Activated naive CD8-positive, alpha-beta T cell treated with anti-CD3 and anti-CD28 coated beads, Interleukin-2, amount 50 U/mL, for 24 hours (primary cell): ENCODE measurements around the gene RNF115.
"Not testable (repeated sequence)": the region's sequence is repeated elsewhere in the genome, so short reads cannot be mapped to it uniquely, and the experiment has no call there.

Experiments used
- ATAC-seq: fragments of 150-1000 bp; cut with Tn5 transposase; one replicate; pipeline ENCODE4 v1.10.0; 2021
- DNase-seq: peaks from one replicate; pipeline ENCODE4 v3.0.0; 2021
- H3K27ac Mint-ChIP-seq: one replicate; pipeline ENCODE4 v1.8.0; 2021; ENCODE audit warnings: mild to moderate bottlenecking, mixed read lengths
- H3K27me3 Mint-ChIP-seq: one replicate; pipeline ENCODE4 v1.8.0; 2021; ENCODE audit warnings: mixed read lengths
- H3K36me3 Mint-ChIP-seq: one replicate; pipeline ENCODE4 v1.8.0; 2021; ENCODE audit warnings: low read depth, mixed read lengths
- H3K4me1 Mint-ChIP-seq: one replicate; pipeline ENCODE4 v1.8.0; 2021; ENCODE audit warnings: mixed read lengths
- H3K4me3 Mint-ChIP-seq: one replicate; pipeline ENCODE4 v1.8.0; 2021; ENCODE audit warnings: mild to moderate bottlenecking, moderate library complexity, mixed read lengths
- H3K9me3 Mint-ChIP-seq: one replicate; pipeline ENCODE4 v1.8.0; 2021; ENCODE audit warnings: mixed read lengths

Gene RNF115

DNA sequence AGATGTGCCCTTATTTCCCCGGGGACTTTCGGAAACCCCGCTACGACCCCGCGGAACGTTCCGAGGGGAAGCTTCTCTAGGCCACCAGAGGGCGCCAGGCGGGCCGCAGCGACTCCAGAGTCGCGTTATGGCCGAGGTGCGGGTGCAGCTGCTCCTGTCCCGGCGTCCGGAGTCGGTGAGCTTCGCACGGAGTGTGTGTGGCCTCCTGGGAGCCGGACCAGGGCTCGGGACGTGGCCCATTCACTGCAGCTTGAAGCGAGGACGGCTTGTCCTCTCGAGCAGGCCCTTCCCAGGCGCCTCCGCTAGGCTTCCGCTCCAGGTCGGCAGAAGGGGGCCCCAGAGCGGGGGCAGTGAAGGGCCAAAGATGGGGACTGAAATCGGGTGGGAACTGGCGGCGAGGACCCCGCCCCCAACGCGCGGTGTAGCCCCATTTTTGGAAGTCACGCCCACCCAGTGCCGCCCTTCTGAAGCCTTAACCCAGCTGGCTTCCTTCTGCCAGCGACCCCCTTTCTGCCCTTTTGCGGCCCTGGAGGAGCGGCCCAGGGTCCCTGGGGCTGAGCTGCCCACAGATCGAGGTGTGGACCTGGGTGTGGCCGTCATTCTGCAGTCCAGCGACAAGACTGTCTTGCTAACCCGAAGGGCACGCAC, 21.7 kb upstream of the RNF115 start, which contains the start of gene NUDT17:
NUDT17 (plus strand) TSS at position 117 of the 648 bp plus-strand sequence; CDS start at position 128, 11 bp downstream.
- peaks cover 15% of the 10 kb centered on the region for H3K36me3 Mint-ChIP-seq
- ATAC-seq, result peak; percentile 84
- no peak within 1 kb of the TSS for H3K4me3 Mint-ChIP-seq
- H3K27me3 Mint-ChIP-seq, result no peaks in the 10 kb centered on the region
- H3K9me3 Mint-ChIP-seq, result no peaks in the 10 kb centered on the region
- DNase-seq, result peak; percentile 86
- H3K4me1 Mint-ChIP-seq, result peaks cover 12% of the 10 kb centered on the region
- H3K27ac Mint-ChIP-seq, result no peak within 1 kb of the TSS

DNA sequence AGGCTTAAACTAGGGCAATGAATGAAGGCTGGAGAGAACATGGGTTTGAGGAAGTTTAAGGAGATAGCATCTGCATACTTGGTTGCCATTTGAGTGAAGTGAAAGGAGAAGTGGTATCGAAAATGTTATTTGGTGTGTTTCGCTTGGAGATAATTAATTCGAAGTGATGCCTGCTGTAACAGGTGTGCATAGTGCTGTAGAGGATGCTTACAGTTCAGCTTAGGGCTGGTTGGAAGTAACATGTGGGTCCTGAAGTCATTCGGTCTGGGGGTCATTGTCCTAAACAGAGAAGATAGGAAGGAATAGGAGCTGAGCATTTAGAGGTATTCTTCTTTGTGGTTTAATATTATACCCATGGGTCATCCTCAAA, 21.2 kb upstream of the RNF115 start:
- no peaks in the 10 kb centered on the region for H3K9me3 Mint-ChIP-seq
- H3K36me3 Mint-ChIP-seq, result peaks cover 17% of the 10 kb centered on the region

DNA sequence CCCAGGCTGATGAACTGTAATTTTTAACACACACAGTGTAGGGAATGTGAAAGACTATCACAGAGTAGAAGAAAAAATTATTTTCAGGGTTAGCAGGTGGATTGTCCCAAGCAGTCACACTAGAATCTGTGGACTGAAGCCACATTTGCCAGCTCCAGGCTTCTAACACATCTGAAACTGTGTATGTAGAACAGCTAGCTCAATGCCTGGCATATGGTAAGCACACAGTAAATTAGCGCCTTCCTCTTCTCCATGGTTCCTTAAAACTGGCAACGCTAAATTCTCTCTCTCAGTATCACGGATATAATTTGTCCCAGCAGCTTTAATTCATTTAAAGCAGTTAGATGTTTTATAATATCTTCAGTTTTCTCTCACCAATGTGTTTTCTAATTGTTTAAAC, 19.1 kb upstream of the RNF115 start:
- peaks cover 27% of the 10 kb centered on the region for H3K36me3 Mint-ChIP-seq
- H3K4me1 Mint-ChIP-seq, result peaks cover 12% of the 10 kb centered on the region
- H3K9me3 Mint-ChIP-seq, result no peaks in the 10 kb centered on the region
- no peaks in the 10 kb centered on the region for H3K27me3 Mint-ChIP-seq
- DNase-seq (no peak), ATAC-seq (no peak)
- H3K4me3 Mint-ChIP-seq, result no peak overlapping the region
- H3K27ac Mint-ChIP-seq, result no peak overlapping the region

More for the DNA sequence above, 21.2 kb upstream of the RNF115 start:
- H3K27ac Mint-ChIP-seq, result no peak overlapping the region
- DNase-seq (no peak), ATAC-seq (peak; percentile 59)
- no peaks in the 10 kb centered on the region for H3K27me3 Mint-ChIP-seq
- no peak overlapping the region for H3K4me3 Mint-ChIP-seq
- H3K4me1 Mint-ChIP-seq, result peaks cover 12% of the 10 kb centered on the region

DNA sequence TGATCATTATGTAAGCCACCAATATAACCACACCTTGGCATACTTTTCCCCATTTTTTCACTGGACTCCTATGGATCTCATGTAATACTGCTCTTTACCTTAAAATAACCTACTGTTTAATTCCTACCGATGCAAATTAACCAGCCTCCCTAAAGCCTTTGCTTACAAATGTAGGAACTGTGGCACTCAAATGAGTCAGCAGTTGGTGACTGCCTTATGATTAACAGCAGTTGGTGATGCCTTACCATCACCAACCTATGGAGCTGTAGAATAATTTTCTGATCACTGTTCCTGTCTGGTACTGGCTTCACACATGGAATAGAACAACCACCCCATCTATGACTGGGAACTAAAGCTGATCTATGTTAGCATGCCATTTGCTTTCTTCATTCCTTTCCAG, 13.8 kb upstream of the RNF115 start:
- no peak for DNase-seq

DNA sequence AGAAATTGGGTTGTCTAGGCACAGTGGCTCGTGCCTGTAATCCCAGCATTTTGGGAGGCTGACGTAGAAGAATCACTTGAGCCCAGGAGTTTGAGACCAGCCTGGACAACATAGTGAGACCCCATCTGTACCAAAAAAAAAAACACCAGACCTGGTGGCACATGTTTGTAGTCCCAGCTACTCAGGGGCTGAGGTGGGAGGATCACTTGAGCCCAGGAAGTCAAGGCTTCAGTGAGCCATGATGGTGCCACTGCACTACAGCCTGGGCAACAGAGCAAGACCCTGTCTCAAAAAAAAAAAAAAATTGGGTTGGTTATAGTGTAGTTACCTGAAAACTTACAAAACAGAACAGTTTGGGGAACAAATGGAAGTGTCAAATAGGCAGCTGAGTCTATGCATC, 6.9 kb upstream of the RNF115 start:
- ATAC-seq, H3K4me3 Mint-ChIP-seq, H3K27me3 Mint-ChIP-seq, DNase-seq, H3K27ac Mint-ChIP-seq, H3K9me3 Mint-ChIP-seq: not testable (repeated sequence)
- Mint-ChIP-seq H3K4me1 (peaks cover 38% of the 10 kb centered on the region), H3K36me3 (peaks cover 80% of the 10 kb centered on the region)

More for the DNA sequence above, 13.8 kb upstream of the RNF115 start:
- no peak overlapping the region for H3K4me3 Mint-ChIP-seq
- H3K27me3 Mint-ChIP-seq, result no peaks in the 10 kb centered on the region
- peak overlapping the region; percentile 39 for H3K27ac Mint-ChIP-seq
- H3K9me3 Mint-ChIP-seq, result no peaks in the 10 kb centered on the region
- peaks cover 64% of the 10 kb centered on the region for H3K36me3 Mint-ChIP-seq
- peak; percentile 55 for ATAC-seq
- peaks cover 13% of the 10 kb centered on the region for H3K4me1 Mint-ChIP-seq

DNA sequence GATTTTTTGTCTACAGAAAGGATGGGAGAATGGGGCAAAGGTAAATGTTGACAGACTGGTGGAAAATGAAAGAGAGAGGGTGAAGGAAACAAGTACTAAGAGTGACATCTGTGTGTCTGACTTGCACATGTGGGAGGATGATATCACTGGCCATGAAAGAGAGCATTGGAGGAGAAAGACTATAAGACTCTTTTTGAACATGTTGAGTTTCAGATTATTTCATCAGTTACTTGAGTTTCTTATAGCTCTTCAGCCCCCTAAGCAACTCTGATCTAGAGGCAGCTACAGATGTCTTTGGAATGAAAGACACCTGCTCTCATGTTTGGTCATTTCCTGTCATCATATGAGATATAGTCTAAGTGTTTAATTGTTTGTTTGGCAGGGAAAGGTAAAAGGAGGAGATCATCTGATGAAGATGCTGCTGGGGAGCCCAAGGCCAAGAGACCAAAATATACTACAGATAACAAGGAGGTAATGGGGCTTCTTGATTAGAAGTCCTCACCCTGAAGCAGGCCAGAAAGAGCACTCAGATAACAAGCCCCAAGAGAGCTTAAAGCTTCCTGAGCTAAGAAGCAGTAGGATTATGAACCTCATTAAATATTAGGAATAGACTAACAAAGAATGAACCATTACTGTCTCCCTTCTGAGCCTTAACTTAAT, 4.6 kb upstream of the RNF115 start:
- ATAC-seq, result peak; percentile 83

DNA sequence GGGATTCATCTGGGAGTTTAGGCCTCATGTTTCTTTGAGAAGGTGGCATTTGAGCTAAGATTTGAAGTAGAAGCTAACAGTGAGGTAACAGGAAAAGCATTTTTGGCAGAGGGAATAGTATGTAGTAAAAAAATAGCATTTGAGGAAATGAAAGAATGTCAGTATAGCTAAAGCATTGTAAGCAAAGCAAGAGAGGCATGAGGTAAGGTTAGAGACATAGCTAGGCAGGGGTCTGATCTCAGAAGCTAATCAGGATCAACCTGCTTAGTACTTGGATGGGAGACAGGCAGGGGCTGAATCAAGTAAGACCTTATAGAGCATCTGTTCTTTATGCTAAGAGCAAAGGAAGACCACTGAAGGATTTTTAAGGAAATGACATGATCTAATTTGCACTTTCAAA, 4.1 kb upstream of the RNF115 start:
- Mint-ChIP-seq H3K4me3 (peak overlapping the region; percentile 59), H3K36me3 (peaks cover 75% of the 10 kb centered on the region), H3K4me1 (peaks cover 47% of the 10 kb centered on the region), H3K9me3 (no peaks in the 10 kb centered on the region), H3K27me3 (no peaks in the 10 kb centered on the region), H3K27ac (peak overlapping the region; percentile 94)
- no peak for DNase-seq
- ATAC-seq, result peak; percentile 22

More for the DNA sequence above, 4.6 kb upstream of the RNF115 start:
- Mint-ChIP-seq H3K9me3 (no peaks in the 10 kb centered on the region), H3K27ac (peak overlapping the region; percentile 94), H3K4me3 (peak overlapping the region; percentile 59), H3K36me3 (peaks cover 80% of the 10 kb centered on the region), H3K27me3 (no peaks in the 10 kb centered on the region), H3K4me1 (peaks cover 47% of the 10 kb centered on the region)
- no peak for DNase-seq

DNA sequence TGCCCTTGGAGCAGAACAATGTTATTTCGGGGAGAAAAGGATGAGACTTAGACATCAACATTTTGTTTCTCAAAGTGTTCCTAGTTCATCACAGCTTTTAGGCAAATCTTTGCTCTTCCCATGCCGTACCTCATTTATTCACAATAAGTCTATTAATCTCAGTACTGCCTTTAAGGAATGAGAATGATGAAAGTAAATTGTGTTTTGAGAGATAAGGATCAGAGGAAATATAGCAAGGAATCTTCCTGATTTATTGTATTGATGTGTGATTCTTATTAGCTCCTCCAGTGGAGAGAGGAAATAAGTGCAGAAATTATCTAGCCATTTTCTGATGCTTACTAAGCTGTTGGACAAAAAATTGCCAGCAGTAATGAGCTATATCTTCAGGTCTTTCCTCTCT, 2.1 kb upstream of the RNF115 start:
- DNase-seq, result no peak
- Mint-ChIP-seq H3K4me1 (peaks cover 52% of the 10 kb centered on the region), H3K27me3 (no peaks in the 10 kb centered on the region), H3K36me3 (peaks cover 60% of the 10 kb centered on the region), H3K4me3 (peak overlapping the region; percentile 99), H3K9me3 (no peaks in the 10 kb centered on the region), H3K27ac (peak overlapping the region; percentile 96)
- ATAC-seq, result no peak

DNA sequence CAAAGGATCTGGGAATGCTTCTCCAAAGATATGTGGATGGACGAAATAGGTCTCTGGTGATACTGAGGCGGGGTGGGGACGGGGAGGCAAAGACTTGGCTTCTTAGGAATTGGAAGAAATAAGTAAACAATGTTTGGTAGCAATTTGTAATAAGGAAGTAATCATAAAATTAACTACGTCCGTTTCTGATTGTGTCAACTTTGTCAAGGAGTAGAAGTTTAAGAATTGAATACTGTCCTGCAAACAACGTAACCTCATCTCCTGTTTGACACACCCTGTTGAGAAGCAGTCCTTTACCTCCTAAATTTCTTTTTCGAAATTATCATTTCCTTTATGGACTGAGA, 576 bp upstream of the RNF115 start:
- peaks cover 44% of the 10 kb centered on the region for H3K36me3 Mint-ChIP-seq
- H3K4me3 Mint-ChIP-seq, result peak overlapping the region; percentile 99
- DNase-seq (no peak), ATAC-seq (no peak)
- peaks cover 55% of the 10 kb centered on the region for H3K4me1 Mint-ChIP-seq
- no peaks in the 10 kb centered on the region for H3K27me3 Mint-ChIP-seq
- no peaks in the 10 kb centered on the region for H3K9me3 Mint-ChIP-seq
- peak overlapping the region; percentile 96 for H3K27ac Mint-ChIP-seq

DNA sequence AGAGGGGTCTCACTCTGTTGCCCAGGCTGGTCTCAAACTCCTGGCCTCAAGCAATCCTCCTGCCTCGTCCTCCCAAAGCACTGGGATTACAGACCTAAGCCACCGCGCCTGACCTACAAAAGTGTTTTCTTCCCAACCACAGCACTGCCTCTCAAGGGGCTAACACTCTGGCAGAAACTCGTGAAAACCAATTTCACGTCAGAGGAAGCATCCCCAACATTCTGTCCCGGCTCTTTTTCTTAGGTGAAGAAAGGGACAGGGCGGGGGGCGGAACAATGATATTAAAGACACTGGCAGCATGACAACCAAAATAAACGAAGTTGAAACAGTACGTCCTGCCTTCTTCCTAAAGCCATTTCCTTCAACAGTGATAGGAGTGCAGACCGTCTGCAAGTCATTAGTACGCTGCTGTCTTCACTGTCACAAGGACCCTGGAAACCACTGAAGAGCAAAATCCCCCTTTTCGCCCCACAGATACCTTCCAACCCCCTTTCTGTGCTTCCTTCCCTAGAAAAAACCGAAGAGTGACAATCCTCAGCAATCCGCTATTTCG, 1.0 kb downstream of the RNF115 start:
- Mint-ChIP-seq H3K27ac (peak overlapping the region; percentile 76), H3K36me3 (peaks cover 30% of the 10 kb centered on the region), H3K4me1 (peaks cover 44% of the 10 kb centered on the region)
- ATAC-seq, result peak; percentile 6
- H3K27me3 Mint-ChIP-seq, DNase-seq, H3K9me3 Mint-ChIP-seq, H3K4me3 Mint-ChIP-seq: not testable (repeated sequence)

DNA sequence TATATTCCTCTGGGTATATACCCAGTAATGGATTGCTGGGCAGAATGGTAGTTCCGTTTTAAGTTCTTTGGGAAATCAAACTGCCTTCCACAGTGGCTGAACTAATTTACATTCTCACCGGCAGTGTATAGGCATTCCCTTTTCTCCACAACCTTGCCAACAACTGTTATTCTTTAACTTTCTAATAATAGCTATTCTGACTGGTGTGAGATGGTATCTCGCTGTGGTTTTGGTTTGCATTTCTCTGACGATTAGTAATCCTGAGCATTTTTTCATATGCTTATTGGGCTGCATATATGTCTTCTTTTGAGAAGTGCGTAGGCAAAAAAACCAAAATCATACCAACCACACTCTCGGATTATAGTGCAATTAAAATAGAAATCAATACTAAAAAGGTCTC, 5.8 kb downstream of the RNF115 start:
- not testable (repeated sequence) for H3K27me3 Mint-ChIP-seq, H3K4me3 Mint-ChIP-seq, H3K9me3 Mint-ChIP-seq, H3K27ac Mint-ChIP-seq, DNase-seq, H3K36me3 Mint-ChIP-seq
- ATAC-seq, result peak; percentile 60
- H3K4me1 Mint-ChIP-seq, result peaks cover 25% of the 10 kb centered on the region

DNA sequence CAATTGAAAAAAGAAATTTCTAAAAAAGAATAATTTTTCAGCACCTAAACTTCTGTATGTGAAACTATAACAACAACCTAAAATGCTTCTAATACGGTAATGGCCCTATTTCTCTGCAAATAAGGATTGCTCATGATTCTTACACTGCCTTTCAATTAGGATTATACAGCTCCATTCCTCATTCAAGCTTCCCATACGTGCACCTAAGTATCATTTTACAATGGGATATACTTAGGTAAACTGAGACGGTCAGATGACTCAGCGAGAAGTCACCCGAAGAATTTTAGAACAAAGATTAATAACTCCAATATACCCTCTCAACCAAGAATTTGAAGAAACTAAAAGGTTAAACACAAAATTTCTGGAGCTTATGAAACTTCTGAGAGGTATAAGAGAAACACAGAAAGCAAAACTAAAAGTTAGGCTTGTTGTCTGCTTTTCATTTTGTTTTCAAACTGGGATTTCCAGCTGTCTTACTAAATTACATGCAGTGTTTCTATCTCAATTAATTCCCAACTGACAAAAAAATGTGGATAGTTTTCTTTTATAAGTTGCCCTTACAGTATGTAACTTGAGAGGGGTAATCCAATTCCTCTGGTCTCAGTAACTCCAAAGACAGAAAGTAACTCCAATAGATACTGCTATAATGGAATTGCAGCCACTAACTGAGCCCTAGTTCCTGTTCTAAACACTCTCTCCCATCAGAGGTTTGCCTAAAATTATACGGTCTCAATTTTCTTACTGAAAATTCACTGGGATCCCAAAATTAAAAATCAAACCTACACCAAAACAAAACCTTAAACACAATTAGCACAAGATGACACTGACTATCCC, 10.7 kb downstream of the RNF115 start:
- not testable (repeated sequence) for H3K27me3 Mint-ChIP-seq, H3K4me1 Mint-ChIP-seq, DNase-seq, H3K27ac Mint-ChIP-seq, H3K4me3 Mint-ChIP-seq, H3K9me3 Mint-ChIP-seq, H3K36me3 Mint-ChIP-seq, ATAC-seq

DNA sequence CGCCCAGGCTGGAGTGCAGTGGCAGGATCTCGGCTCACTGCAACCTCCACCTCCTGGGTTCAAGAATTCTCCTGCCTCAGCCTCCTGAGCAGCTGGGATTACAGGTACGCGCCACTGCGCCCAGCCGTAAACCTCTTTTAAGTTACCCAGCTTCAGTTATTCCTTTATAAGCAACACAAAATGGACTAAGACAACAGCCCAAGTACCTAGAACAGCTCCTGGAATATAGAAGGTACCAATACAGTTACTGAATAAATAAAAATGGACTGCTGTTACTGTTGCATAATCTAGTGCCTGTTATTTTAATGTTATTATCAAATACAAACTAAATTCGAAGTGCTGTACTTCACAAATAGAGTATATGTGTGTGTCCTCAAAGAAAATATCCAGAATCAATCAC, 17.1 kb downstream of the RNF115 start:
- no peaks in the 10 kb centered on the region for H3K27me3 Mint-ChIP-seq
- no peak overlapping the region for H3K27ac Mint-ChIP-seq
- no peak for ATAC-seq
- H3K4me3 Mint-ChIP-seq, result no peak overlapping the region
- no peak for DNase-seq
- no peaks in the 10 kb centered on the region for H3K9me3 Mint-ChIP-seq
- peaks cover 33% of the 10 kb centered on the region for H3K4me1 Mint-ChIP-seq
- peaks cover 6% of the 10 kb centered on the region for H3K36me3 Mint-ChIP-seq

DNA sequence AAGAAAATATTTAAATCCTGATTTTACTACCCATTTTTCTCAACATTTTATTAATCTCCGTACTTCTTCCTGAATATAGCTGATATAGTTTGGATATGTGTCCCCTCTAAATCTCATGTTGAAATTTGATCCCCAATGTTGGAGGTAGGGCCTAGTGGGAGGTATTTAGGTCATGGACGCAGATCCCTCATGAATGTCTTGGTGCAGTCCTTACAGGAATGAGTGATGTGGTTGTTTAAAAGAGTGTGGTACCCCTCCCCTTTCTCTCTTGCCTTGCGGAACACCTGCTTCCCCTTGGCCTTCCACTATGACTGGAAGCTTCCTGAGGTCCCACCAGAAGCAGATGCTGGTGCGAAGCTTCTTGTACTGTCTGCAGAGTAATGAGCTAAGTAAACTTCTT, 17.5 kb downstream of the RNF115 start:
- no peak for ATAC-seq
- no peak overlapping the region for H3K27ac Mint-ChIP-seq

More for the DNA sequence above, 17.5 kb downstream of the RNF115 start:
- peaks cover 8% of the 10 kb centered on the region for H3K36me3 Mint-ChIP-seq
- peaks cover 36% of the 10 kb centered on the region for H3K4me1 Mint-ChIP-seq
- DNase-seq, result no peak
- no peaks in the 10 kb centered on the region for H3K27me3 Mint-ChIP-seq
- no peaks in the 10 kb centered on the region for H3K9me3 Mint-ChIP-seq
- no peak overlapping the region for H3K4me3 Mint-ChIP-seq
